SK-N-SH (cell line): Measurements from ENCODE around the gene ATP8A2. TPM values are rescaled to one million over a fixed set of nuclear protein-coding genes. Genes with fewer than 3 reads are reported as not detected.

Experiments
- CTCF ChIA-PET: fragments of 300-600, 350-600 bp; formaldehyde crosslinking; extraction: SDS; loops from one replicate; lab custom pipeline; 2021; lab: Yijun Ruan, JAX
- POLR2A ChIA-PET: fragments of 350-600 bp; sonication (Branson Sonifier 250); formaldehyde crosslinking; extraction: SDS; loops from one replicate; lab custom pipeline; 2020; ENCODE audit warnings: antibody characterized with exemption, inconsistent platforms; lab: Yijun Ruan, JAX
- DNase-seq: peaks from one replicate; pipeline ENCODE4 v3.0.0; 2012
- H2AFZ ChIP-seq: fragments of 200-600 bp; sonication (generic); 2 replicates; pipeline ENCODE4 v1.8.1; 2016; ENCODE audit warnings: antibody characterized with exemption, mild to moderate bottlenecking, low read depth
- H3F3A ChIP-seq: fragments of 200-600 bp; sonication (generic); replicated peaks from 2 replicates; pipeline ENCODE3; 2016; ENCODE audit warnings: antibody characterized with exemption, mild to moderate bottlenecking; ENCODE audit not compliant: insufficient read depth
- H3K27ac ChIP-seq, 2 experiments: fragments of 200-500 bp in 1 of 2; fragments of 200-600 bp in 1 of 2; sonication (Bioruptor generic) in 1 of 2; sonication (generic), shearing (Covaris generic) in 1 of 2; 2 replicates each; pipeline versions ENCODE4 v1.5.1 to v1.6.1; 2014 to 2016; ENCODE audit warnings: low read depth in 2 of 2, inconsistent platforms in 1 of 2, low read length in 1 of 2, mild to moderate bottlenecking in 1 of 2, mixed read lengths in 1 of 2
- H3K27me3 ChIP-seq: fragments of 200-600 bp; sonication (generic), shearing (Covaris generic); 2 replicates; pipeline ENCODE4 v1.6.1; 2016; ENCODE audit warnings: mixed run types; ENCODE audit not compliant: insufficient read depth
- H3K36me3 ChIP-seq, 2 experiments: fragments of 200-500 bp in 1 of 2; fragments of 200-600 bp in 1 of 2; sonication (Bioruptor generic) in 1 of 2; sonication (generic) in 1 of 2; replicated peaks in 1 of 2; 2 replicates each; pipeline versions ENCODE3 to v1.5.1; 2014 to 2016; ENCODE audit warnings: low read length in 1 of 2, mild to moderate bottlenecking in 1 of 2; ENCODE audit not compliant: insufficient read depth in 2 of 2, control insufficient read depth in 1 of 2
- H3K4me1 ChIP-seq, 2 experiments: fragments of 200-500 bp in 1 of 2; fragments of 200-600 bp in 1 of 2; sonication (Bioruptor generic) in 1 of 2; sonication (generic), shearing (Covaris generic) in 1 of 2; 2 replicates each; pipeline versions ENCODE4 v1.5.1 to v1.6.1; 2014 to 2016; ENCODE audit warnings: low read depth in 1 of 2, low read length in 1 of 2, mixed run types in 1 of 2; ENCODE audit not compliant: insufficient read depth in 2 of 2, control insufficient read depth in 1 of 2
- H3K4me2 ChIP-seq: fragments of 200-600 bp; sonication (generic), shearing (Covaris generic); 2 replicates; pipeline ENCODE4 v1.6.1; 2017; ENCODE audit warnings: mixed run types
- H3K4me3 ChIP-seq, 2 experiments: fragments of 200-500 bp in 1 of 2; fragments of 200-600 bp in 1 of 2; sonication (Bioruptor generic) in 1 of 2; sonication (generic), shearing (Covaris generic) in 1 of 2; 2 replicates each; pipeline versions ENCODE4 v1.5.1 to v1.8.1; 2014 to 2016; ENCODE audit warnings: low read depth in 2 of 2, inconsistent platforms in 1 of 2, low read length in 1 of 2, mild to moderate bottlenecking in 1 of 2, mixed read lengths in 1 of 2, moderate library complexity in 1 of 2
- H3K79me2 ChIP-seq: fragments of 200-600 bp; sonication (generic); 2 replicates; pipeline ENCODE4 v1.8.1; 2017; ENCODE audit warnings: mild to moderate bottlenecking; ENCODE audit not compliant: insufficient read depth
- H3K9ac ChIP-seq: fragments of 200-600 bp; sonication (generic); 2 replicates; pipeline ENCODE4 v1.6.1; 2017; ENCODE audit warnings: mixed run types
- H3K9me2 ChIP-seq: fragments of 200-600 bp; sonication (generic); 2 replicates; pipeline ENCODE4 v1.6.1; 2017; ENCODE audit warnings: mixed run types
- H3K9me3 ChIP-seq: fragments of 200-600 bp; sonication (generic); 2 replicates; pipeline ENCODE4 v1.6.1; 2017; ENCODE audit warnings: mixed run types, mild to moderate bottlenecking, moderate library complexity
- H4K20me1 ChIP-seq: fragments of 200-600 bp; sonication (generic); 2 replicates; pipeline ENCODE4 v1.6.1; 2017; ENCODE audit warnings: mild to moderate bottlenecking, mixed run types; ENCODE audit not compliant: insufficient read depth
- CHD2 ChIP-seq: fragments of 150-350 bp; IDR thresholded peaks from 2 replicates; pipeline ENCODE4 v1.6.1; 2018; ENCODE audit warnings: low read length; ENCODE audit not compliant: partially characterized antibody
- ELF1 ChIP-seq: IDR thresholded peaks from 2 replicates; pipeline ENCODE4 v1.4.0; 2012
- EP300 ChIP-seq, 2 experiments: IDR thresholded peaks; 2 replicates each; pipeline versions ENCODE4 v1.4.0 to v1.6.1; 2012; ENCODE audit warnings: borderline replicate concordance in 1 of 2, low read depth in 1 of 2, low read length in 1 of 2
- EZH2phosphoT487 ChIP-seq: fragments of 200-600 bp; sonication (generic); IDR thresholded peaks from 2 replicates; pipeline ENCODE4 v1.6.1; 2017; ENCODE audit warnings: low read depth, mixed run types, mild to moderate bottlenecking, antibody characterized with exemption, moderate library complexity, borderline replicate concordance
- FOXJ3 ChIP-seq: sonication (generic); formaldehyde crosslinking; IDR thresholded peaks from 2 replicates; pipeline ENCODE4 v1.5.1; 2020; ENCODE audit warnings: mild to moderate bottlenecking, missing genetic modification reagents
- FOXM1 ChIP-seq: IDR thresholded peaks from 2 replicates; pipeline ENCODE4 v1.4.0; 2012; ENCODE audit warnings: low read depth, mild to moderate bottlenecking
- JUND ChIP-seq: IDR thresholded peaks from 2 replicates; pipeline ENCODE4 v1.4.0; 2012
- MXI1 ChIP-seq: IDR thresholded peaks from 2 replicates; pipeline ENCODE4 v1.6.1; 2012; ENCODE audit warnings: mild to moderate bottlenecking, low read depth, low read length, improper control_type of control experiment
- NFIC ChIP-seq: IDR thresholded peaks from 2 replicates; pipeline ENCODE4 v1.4.0; 2012; ENCODE audit warnings: borderline replicate concordance
- POLR2AphosphoS5 ChIP-seq: IDR thresholded peaks from 2 replicates; pipeline ENCODE4 v1.6.1; 2012; ENCODE audit warnings: low read depth, low read length
- RAD21 ChIP-seq: IDR thresholded peaks from 2 replicates; pipeline ENCODE4 v1.6.1; 2012; ENCODE audit warnings: mild to moderate bottlenecking, low read length
- RFX5 ChIP-seq: IDR thresholded peaks from 2 replicates; pipeline ENCODE4 v1.6.1; 2012; ENCODE audit warnings: mild to moderate bottlenecking, improper control_type of control experiment, low read length
- RXRA ChIP-seq: IDR thresholded peaks from 2 replicates; pipeline ENCODE4 v1.4.0; 2012; ENCODE audit warnings: low read depth, mild to moderate bottlenecking, borderline replicate concordance
- SMC3 ChIP-seq: IDR thresholded peaks from 2 replicates; pipeline ENCODE4 v1.6.1; 2012; ENCODE audit warnings: low read depth, low read length, improper control_type of control experiment
- TCF12 ChIP-seq: IDR thresholded peaks from 2 replicates; pipeline ENCODE4 v1.4.0; 2012
- TEAD4 ChIP-seq: IDR thresholded peaks from 2 replicates; pipeline ENCODE4 v1.4.0; 2012; ENCODE audit warnings: mild to moderate bottlenecking, borderline replicate concordance; ENCODE audit not compliant: insufficient read depth
- YY1 ChIP-seq: IDR thresholded peaks from 2 replicates; pipeline ENCODE4 v1.4.0; 2012; ENCODE audit warnings: low read depth, mild to moderate bottlenecking
- WGBS: methylation state at CpG from one replicate; pipeline ENCODE4 v1.1.6; 2017; ENCODE audit warnings: low lambda C conversion rate; 5-methylcytosine and 5-hydroxymethylcytosine counted together
- polyA plus RNA-seq, 3 experiments: library from polyadenylated mRNA; depleted of rRNA; stranded (reverse); fragments of >200 nt; gene quantifications; 2 replicates each; pipeline ENCODE4 v1.2.3, GENCODE V29; 2012
- TF ChIP-seq, protein P1 (sequence below): fragments of 200-600 bp; sonication (generic); IDR thresholded peaks from 2 replicates; pipeline ENCODE4 v1.6.1; 2017; ENCODE audit warnings: antibody characterized with exemption, mild to moderate bottlenecking, moderate library complexity
- TF ChIP-seq, protein P2 (sequence below): IDR thresholded peaks from 2 replicates; pipeline ENCODE4 v1.4.0; 2012; ENCODE audit warnings: low read depth
- TF ChIP-seq, protein P3 (sequence below): IDR thresholded peaks from 2 replicates; pipeline ENCODE4; 2012
- TF ChIP-seq, protein P4 (sequence below): fragments of 150-350 bp; IDR thresholded peaks from 2 replicates; pipeline ENCODE4 v1.6.1; 2017; ENCODE audit warnings: antibody characterized with exemption, low read length, low read depth, borderline replicate concordance
- TF ChIP-seq, protein P5 (sequence below): IDR thresholded peaks from 2 replicates; pipeline ENCODE4 v1.4.0; 2012; ENCODE audit warnings: low read depth, borderline replicate concordance
- TF ChIP-seq, protein P6 (sequence below): fragments of 150-350 bp; IDR thresholded peaks from 2 replicates; pipeline ENCODE4 v1.6.1; 2016; ENCODE audit warnings: mild to moderate bottlenecking, low read depth, low read length

ATP8A2 gene
- polyA plus RNA-seq, 1 of the 3 experiments (the other 2 are of a cell fraction) = 0.02 TPM

DNA sequence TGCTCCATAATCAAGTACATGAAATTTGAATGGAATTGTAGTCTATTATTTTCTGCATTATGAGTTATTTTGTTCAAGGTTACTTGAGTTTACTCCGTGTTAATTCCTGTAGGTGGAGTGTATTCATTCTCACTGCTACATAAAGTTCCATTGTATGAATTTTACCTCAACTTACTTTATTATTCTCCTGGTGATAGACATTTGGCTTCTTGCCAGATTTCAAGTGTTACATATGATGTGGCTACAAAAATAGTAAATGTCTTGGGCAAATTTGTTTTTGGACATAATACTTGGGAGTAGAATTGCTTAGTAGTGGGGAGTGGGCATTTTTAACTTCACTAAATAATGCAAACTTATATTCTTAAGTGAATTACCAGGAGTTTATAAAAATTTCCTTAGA is 351.1 kb downstream of the ATP8A2 start:
- H3K9ac ChIP-seq = no peak overlapping the region
- no peaks in the 10 kb centered on the region for H3K79me2 ChIP-seq
- no peaks in the 10 kb centered on the region for H4K20me1 ChIP-seq
- ChIA-PET CTCF (no interaction called here), POLR2A (no interaction called here)
- no peak for TF ChIP-seq MXI1
- TF ChIP-seq ELF1 = no peak
- no peak for TF ChIP-seq YY1
- TF ChIP-seq CHD2 = no peak
- TF ChIP-seq, protein P1, sequence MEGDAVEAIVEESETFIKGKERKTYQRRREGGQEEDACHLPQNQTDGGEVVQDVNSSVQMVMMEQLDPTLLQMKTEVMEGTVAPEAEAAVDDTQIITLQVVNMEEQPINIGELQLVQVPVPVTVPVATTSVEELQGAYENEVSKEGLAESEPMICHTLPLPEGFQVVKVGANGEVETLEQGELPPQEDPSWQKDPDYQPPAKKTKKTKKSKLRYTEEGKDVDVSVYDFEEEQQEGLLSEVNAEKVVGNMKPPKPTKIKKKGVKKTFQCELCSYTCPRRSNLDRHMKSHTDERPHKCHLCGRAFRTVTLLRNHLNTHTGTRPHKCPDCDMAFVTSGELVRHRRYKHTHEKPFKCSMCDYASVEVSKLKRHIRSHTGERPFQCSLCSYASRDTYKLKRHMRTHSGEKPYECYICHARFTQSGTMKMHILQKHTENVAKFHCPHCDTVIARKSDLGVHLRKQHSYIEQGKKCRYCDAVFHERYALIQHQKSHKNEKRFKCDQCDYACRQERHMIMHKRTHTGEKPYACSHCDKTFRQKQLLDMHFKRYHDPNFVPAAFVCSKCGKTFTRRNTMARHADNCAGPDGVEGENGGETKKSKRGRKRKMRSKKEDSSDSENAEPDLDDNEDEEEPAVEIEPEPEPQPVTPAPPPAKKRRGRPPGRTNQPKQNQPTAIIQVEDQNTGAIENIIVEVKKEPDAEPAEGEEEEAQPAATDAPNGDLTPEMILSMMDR = no peak
- no peak for TF ChIP-seq TEAD4
- H3K36me3 ChIP-seq = no peaks in the 10 kb centered on the region
- H3K9me2 ChIP-seq = no peaks in the 10 kb centered on the region
- no peaks in the 10 kb centered on the region; a peak in 1 of 4 replicates for H3K4me1 ChIP-seq
- no peak overlapping the region for H3K4me2 ChIP-seq
- H3K27ac ChIP-seq = no peak overlapping the region
- no peak overlapping the region for H2AFZ ChIP-seq
- H3K4me3 ChIP-seq = no peak overlapping the region
- no peaks in the 10 kb centered on the region for H3K9me3 ChIP-seq
- H3F3A ChIP-seq = no peaks in the 10 kb centered on the region
- no peaks in the 10 kb centered on the region for H3K27me3 ChIP-seq
- 18% methylated on average over 1 of the region's 1 CpG for WGBS
- no peak for DNase-seq

DNA sequence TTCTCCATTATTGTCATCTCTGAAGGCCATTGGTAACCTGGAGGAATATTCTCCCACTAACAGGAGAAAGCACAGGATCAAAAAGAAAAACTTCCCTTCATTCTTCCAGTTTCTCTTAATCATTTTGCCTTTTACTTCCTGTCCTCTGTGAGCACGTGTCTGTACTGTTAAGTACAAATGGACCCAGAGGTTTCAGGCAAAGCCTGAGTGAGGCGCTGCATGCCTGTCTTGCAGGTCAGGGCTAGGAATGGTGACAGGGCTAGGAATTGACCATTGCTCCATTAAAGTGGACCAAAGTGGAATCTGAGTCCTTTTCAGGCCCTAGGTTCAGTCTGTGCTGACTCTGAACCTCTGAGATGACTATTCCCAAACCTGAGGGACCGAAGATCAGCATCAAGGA is 353.3 kb downstream of the ATP8A2 start:
- H3K27ac ChIP-seq = no peak overlapping the region
- POLR2A ChIA-PET = no interaction called here
- H3K4me1 ChIP-seq = no peaks in the 10 kb centered on the region; a peak in 1 of 4 replicates
- H3K4me3 ChIP-seq = no peak overlapping the region
- H3K9ac ChIP-seq = no peak overlapping the region
- CTCF ChIA-PET = no interaction called here
- H3K36me3 ChIP-seq = no peaks in the 10 kb centered on the region
- no peaks in the 10 kb centered on the region for H3K9me2 ChIP-seq
- no peaks in the 10 kb centered on the region for H3K79me2 ChIP-seq
- H3K9me3 ChIP-seq = no peaks in the 10 kb centered on the region
- H4K20me1 ChIP-seq = no peaks in the 10 kb centered on the region
- no peaks in the 10 kb centered on the region for H3F3A ChIP-seq
- no peak for TF ChIP-seq RAD21
- TF ChIP-seq, protein P2, sequence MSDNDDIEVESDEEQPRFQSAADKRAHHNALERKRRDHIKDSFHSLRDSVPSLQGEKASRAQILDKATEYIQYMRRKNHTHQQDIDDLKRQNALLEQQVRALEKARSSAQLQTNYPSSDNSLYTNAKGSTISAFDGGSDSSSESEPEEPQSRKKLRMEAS = no peak
- no peak for TF ChIP-seq TCF12
- TF ChIP-seq EP300 (IDR thresholded peaks at IDR 0.05; ENCODE audit: borderline replicate concordance in 1 of 2, low read depth in 1 of 2, low read length in 1 of 2) = no peak
- TF ChIP-seq, protein P3, sequence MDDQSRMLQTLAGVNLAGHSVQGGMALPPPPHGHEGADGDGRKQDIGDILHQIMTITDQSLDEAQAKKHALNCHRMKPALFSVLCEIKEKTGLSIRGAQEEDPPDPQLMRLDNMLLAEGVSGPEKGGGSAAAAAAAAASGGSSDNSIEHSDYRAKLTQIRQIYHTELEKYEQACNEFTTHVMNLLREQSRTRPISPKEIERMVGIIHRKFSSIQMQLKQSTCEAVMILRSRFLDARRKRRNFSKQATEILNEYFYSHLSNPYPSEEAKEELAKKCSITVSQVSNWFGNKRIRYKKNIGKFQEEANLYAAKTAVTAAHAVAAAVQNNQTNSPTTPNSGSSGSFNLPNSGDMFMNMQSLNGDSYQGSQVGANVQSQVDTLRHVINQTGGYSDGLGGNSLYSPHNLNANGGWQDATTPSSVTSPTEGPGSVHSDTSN = no peak
- TF ChIP-seq FOXM1 = no peak
- TF ChIP-seq NFIC = no peak
- TF ChIP-seq, protein P4, sequence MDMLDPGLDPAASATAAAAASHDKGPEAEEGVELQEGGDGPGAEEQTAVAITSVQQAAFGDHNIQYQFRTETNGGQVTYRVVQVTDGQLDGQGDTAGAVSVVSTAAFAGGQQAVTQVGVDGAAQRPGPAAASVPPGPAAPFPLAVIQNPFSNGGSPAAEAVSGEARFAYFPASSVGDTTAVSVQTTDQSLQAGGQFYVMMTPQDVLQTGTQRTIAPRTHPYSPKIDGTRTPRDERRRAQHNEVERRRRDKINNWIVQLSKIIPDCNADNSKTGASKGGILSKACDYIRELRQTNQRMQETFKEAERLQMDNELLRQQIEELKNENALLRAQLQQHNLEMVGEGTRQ = no peak
- TF ChIP-seq RFX5 = no peak
- TF ChIP-seq EZH2phosphoT487 = no peak
- TF ChIP-seq SMC3 = no peak
- no peak for TF ChIP-seq POLR2AphosphoS5
- TF ChIP-seq CHD2 = no peak
- no peak for TF ChIP-seq RXRA
- TF ChIP-seq JUND = no peak
- TF ChIP-seq, protein P5, sequence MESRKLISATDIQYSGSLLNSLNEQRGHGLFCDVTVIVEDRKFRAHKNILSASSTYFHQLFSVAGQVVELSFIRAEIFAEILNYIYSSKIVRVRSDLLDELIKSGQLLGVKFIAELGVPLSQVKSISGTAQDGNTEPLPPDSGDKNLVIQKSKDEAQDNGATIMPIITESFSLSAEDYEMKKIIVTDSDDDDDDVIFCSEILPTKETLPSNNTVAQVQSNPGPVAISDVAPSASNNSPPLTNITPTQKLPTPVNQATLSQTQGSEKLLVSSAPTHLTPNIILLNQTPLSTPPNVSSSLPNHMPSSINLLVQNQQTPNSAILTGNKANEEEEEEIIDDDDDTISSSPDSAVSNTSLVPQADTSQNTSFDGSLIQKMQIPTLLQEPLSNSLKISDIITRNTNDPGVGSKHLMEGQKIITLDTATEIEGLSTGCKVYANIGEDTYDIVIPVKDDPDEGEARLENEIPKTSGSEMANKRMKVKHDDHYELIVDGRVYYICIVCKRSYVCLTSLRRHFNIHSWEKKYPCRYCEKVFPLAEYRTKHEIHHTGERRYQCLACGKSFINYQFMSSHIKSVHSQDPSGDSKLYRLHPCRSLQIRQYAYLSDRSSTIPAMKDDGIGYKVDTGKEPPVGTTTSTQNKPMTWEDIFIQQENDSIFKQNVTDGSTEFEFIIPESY = no peak
- TF ChIP-seq FOXJ3 = no peak
- TF ChIP-seq, protein P6, sequence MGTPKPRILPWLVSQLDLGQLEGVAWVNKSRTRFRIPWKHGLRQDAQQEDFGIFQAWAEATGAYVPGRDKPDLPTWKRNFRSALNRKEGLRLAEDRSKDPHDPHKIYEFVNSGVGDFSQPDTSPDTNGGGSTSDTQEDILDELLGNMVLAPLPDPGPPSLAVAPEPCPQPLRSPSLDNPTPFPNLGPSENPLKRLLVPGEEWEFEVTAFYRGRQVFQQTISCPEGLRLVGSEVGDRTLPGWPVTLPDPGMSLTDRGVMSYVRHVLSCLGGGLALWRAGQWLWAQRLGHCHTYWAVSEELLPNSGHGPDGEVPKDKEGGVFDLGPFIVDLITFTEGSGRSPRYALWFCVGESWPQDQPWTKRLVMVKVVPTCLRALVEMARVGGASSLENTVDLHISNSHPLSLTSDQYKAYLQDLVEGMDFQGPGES = no peak
- no peak for DNase-seq
- no peak overlapping the region for H2AFZ ChIP-seq
- no peak overlapping the region for H3K4me2 ChIP-seq
- H3K27me3 ChIP-seq = no peaks in the 10 kb centered on the region
- 23% methylated on average over 2 of the region's 3 CpGs for WGBS
